Loucy (cell line): ENCODE measurements around the gene PRDM8.
A peak's percentile ranks its signal among the peaks of the same experiment; 100 is the strongest.

Experiments used
- H2AFZ ChIP-seq: fragments of 200-600 bp; sonication (generic); 2 replicates; pipeline ENCODE4 v1.6.0; 2016; ENCODE audit warnings: antibody characterized with exemption, mild to moderate bottlenecking, low read length, moderate library complexity
- H3F3A ChIP-seq: fragments of 200-600 bp; 2 replicates; pipeline ENCODE4 v1.6.0; 2016; ENCODE audit warnings: antibody characterized with exemption, low read depth, mild to moderate bottlenecking
- H3K27me3 ChIP-seq: fragments of 200-600 bp; sonication (generic); 2 replicates; pipeline ENCODE4 v1.6.1; 2014; ENCODE audit warnings: low read length, mild to moderate bottlenecking; ENCODE audit not compliant: insufficient read depth, poor library complexity, severe bottlenecking
- H3K36me3 ChIP-seq: fragments of 200-600 bp; sonication (generic); 2 replicates; pipeline ENCODE4 v1.6.1; 2016; ENCODE audit warnings: low read length; ENCODE audit not compliant: insufficient read depth
- H3K4me1 ChIP-seq: fragments of 200-600 bp; sonication (generic); 2 replicates; pipeline ENCODE4 v1.5.1; 2014; ENCODE audit warnings: low read length, mild to moderate bottlenecking; ENCODE audit not compliant: insufficient read depth, poor library complexity, severe bottlenecking
- H3K4me2 ChIP-seq: fragments of 200-600 bp; sonication (generic); 2 replicates; pipeline ENCODE4 v1.6.0; 2014; ENCODE audit warnings: antibody characterized with exemption, low read length, low read depth, mild to moderate bottlenecking; ENCODE audit not compliant: poor library complexity, severe bottlenecking
- H3K4me3 ChIP-seq: fragments of 200-600 bp; sonication (generic); 2 replicates; pipeline ENCODE4 v1.5.1; 2014; ENCODE audit warnings: low read length, mild to moderate bottlenecking, mixed read lengths; ENCODE audit not compliant: poor library complexity, severe bottlenecking
- H3K79me2 ChIP-seq: fragments of 200-600 bp; sonication (generic); 2 replicates; pipeline ENCODE4 v1.6.1; 2014; ENCODE audit warnings: low read length; ENCODE audit not compliant: insufficient read depth
- H3K9ac ChIP-seq: fragments of 200-600 bp; sonication (generic); 2 replicates; pipeline ENCODE4 v1.6.0; 2014; ENCODE audit warnings: mild to moderate bottlenecking, low read depth, low read length, moderate library complexity; ENCODE audit not compliant: poor library complexity, severe bottlenecking
- H3K9me2 ChIP-seq: fragments of 200-600 bp; sonication (generic); replicated peaks from 2 replicates; pipeline ENCODE4 v1.6.1; 2016; ENCODE audit warnings: low read depth, low read length, mixed read lengths
- H3K9me3 ChIP-seq: fragments of 200-600 bp; sonication (generic); 2 replicates; pipeline ENCODE4 v1.6.1; 2014; ENCODE audit warnings: mild to moderate bottlenecking, antibody characterized with exemption, low read length, low read depth; ENCODE audit not compliant: insufficient read depth
- H4K20me1 ChIP-seq: fragments of 200-600 bp; sonication (generic); 2 replicates; pipeline ENCODE4 v1.6.0; 2014; ENCODE audit warnings: antibody characterized with exemption, low read length, mild to moderate bottlenecking; ENCODE audit not compliant: insufficient read depth, poor library complexity, severe bottlenecking
- CTCF ChIP-seq: fragments of 200-600 bp; sonication (generic); conservative IDR thresholded peaks from 2 replicates; pipeline ENCODE4 v1.5.1; 2014; ENCODE audit warnings: mild to moderate bottlenecking, antibody characterized with exemption, low read length
- EZH2phosphoT487 ChIP-seq: fragments of 200-600 bp; IDR thresholded peaks from 2 replicates; pipeline ENCODE4 v1.6.1; 2018; ENCODE audit warnings: antibody characterized with exemption, mild to moderate bottlenecking, moderate library complexity, borderline replicate concordance

PRDM8 gene

GRCh38 chr4:80178964-80179363 lies 18.3 kb upstream of the PRDM8 start:
- no peak overlapping the region for H2AFZ ChIP-seq
- H3F3A ChIP-seq: peaks cover 4% of the 10 kb centered on the region; the same call in 1 of the 2 replicates
- H4K20me1 ChIP-seq: no peaks in the 10 kb centered on the region
- H3K4me1 ChIP-seq: peaks cover 36% of the 10 kb centered on the region
- H3K9ac ChIP-seq: no peak overlapping the region
- H3K4me2 ChIP-seq: no peak overlapping the region
- no peak overlapping the region for H3K4me3 ChIP-seq
- no peaks in the 10 kb centered on the region for H3K36me3 ChIP-seq
- H3K9me3 ChIP-seq: no peaks in the 10 kb centered on the region
- H3K27me3 ChIP-seq: no peaks in the 10 kb centered on the region
- H3K9me2 ChIP-seq: no peaks in the 10 kb centered on the region
- TF ChIP-seq EZH2phosphoT487 (no peak), CTCF (no peak)
- H3K79me2 ChIP-seq: peaks cover 16% of the 10 kb centered on the region

- H3K79me2 ChIP-seq: peaks cover 22% of the 10 kb centered on the region
- H3F3A ChIP-seq: peaks cover 4% of the 10 kb centered on the region; the same call in 1 of the 2 replicates
- no peak overlapping the region for H3K4me3 ChIP-seq
- no peaks in the 10 kb centered on the region for H4K20me1 ChIP-seq
- H3K4me2 ChIP-seq: no peak overlapping the region
- no peak overlapping the region for H3K9ac ChIP-seq
- no peaks in the 10 kb centered on the region for H3K36me3 ChIP-seq
- TF ChIP-seq CTCF (peak; percentile 28; the same call in 1 of the 2 replicates), EZH2phosphoT487 (no peak)
- H3K27me3 ChIP-seq: no peaks in the 10 kb centered on the region
- peaks cover 32% of the 10 kb centered on the region for H3K4me1 ChIP-seq
- H3K9me2 ChIP-seq: no peaks in the 10 kb centered on the region
- no peak overlapping the region for H2AFZ ChIP-seq
- no peaks in the 10 kb centered on the region for H3K9me3 ChIP-seq
Measured at GRCh38 chr4:80179637-80180161, 17.6 kb upstream of the PRDM8 start.

- Histone ChIP-seq H4K20me1 (no peaks in the 10 kb centered on the region), H3K4me3 (no peak overlapping the region), H3K4me1 (peaks cover 39% of the 10 kb centered on the region), H3F3A (peaks cover 4% of the 10 kb centered on the region; the same call in 1 of the 2 replicates), H3K36me3 (no peaks in the 10 kb centered on the region), H3K9me3 (no peaks in the 10 kb centered on the region), H3K9me2 (no peaks in the 10 kb centered on the region), H3K4me2 (no peak overlapping the region), H3K79me2 (peaks cover 32% of the 10 kb centered on the region), H2AFZ (no peak overlapping the region), H3K9ac (no peak overlapping the region), H3K27me3 (no peaks in the 10 kb centered on the region)
- TF ChIP-seq CTCF (no peak), EZH2phosphoT487 (no peak)
Measured at GRCh38 chr4:80180743-80181142, 16.6 kb upstream of the PRDM8 start.
